Osteoblast (primary cell): ENCODE data around the gene MAGOH. TPM values are rescaled to one million over a fixed set of nuclear protein-coding genes. Genes with fewer than 3 reads are reported as not detected.

ENCODE experiments used
- DNase-seq: peaks from one replicate; pipeline ENCODE4 v3.0.0; 2011; ENCODE audit warnings: low spot score, mixed read lengths; ENCODE audit not compliant: insufficient read length; ENCODE audit errors: missing footprints
- H2AFZ ChIP-seq: 2 replicates; pipeline ENCODE4 v1.6.0; 2011; ENCODE audit warnings: mild to moderate bottlenecking, low read length
- H3K27ac ChIP-seq: 2 replicates; pipeline ENCODE4 v1.5.1; 2011; ENCODE audit warnings: mild to moderate bottlenecking, low read depth, low read length, moderate library complexity
- H3K27me3 ChIP-seq: 2 replicates; pipeline ENCODE4 v1.6.0; 2012; ENCODE audit warnings: mild to moderate bottlenecking, control low read depth, inconsistent platforms, low read length, moderate library complexity; ENCODE audit not compliant: insufficient read depth
- H3K36me3 ChIP-seq: 2 replicates; pipeline ENCODE4 v1.5.1; 2011; ENCODE audit warnings: mild to moderate bottlenecking, low read length, control low read depth, moderate library complexity; ENCODE audit not compliant: insufficient read depth
- H3K4me1 ChIP-seq: 2 replicates; pipeline ENCODE4 v1.5.1; 2011; ENCODE audit warnings: mild to moderate bottlenecking, low read length, control low read depth, moderate library complexity; ENCODE audit not compliant: insufficient read depth
- H3K4me2 ChIP-seq: 2 replicates; pipeline ENCODE4 v1.6.0; 2011; ENCODE audit warnings: mild to moderate bottlenecking, low read length; ENCODE audit not compliant: insufficient read depth
- H3K4me3 ChIP-seq: fragments of 200-600 bp; sonication (generic); 3 replicates; pipeline ENCODE4 v1.5.1; 2012; ENCODE audit warnings: mild to moderate bottlenecking, low read length, inconsistent platforms; ENCODE audit not compliant: insufficient read depth
- H3K79me2 ChIP-seq: 2 replicates; pipeline ENCODE4 v1.6.0; 2012; ENCODE audit warnings: mild to moderate bottlenecking, low read length, control low read depth, inconsistent platforms; ENCODE audit not compliant: insufficient read depth
- H3K9me3 ChIP-seq: 2 replicates; pipeline ENCODE4 v1.5.1; 2011; ENCODE audit warnings: low read depth, low read length, control low read depth
- H4K20me1 ChIP-seq: 2 replicates; pipeline ENCODE4 v1.6.0; 2012; ENCODE audit warnings: mild to moderate bottlenecking, low read length, control low read depth; ENCODE audit not compliant: insufficient read depth
- total RNA-seq: library from RNA; depleted of rRNA; stranded (reverse); fragments of >200 nt; gene quantifications from 2 replicates; pipeline ENCODE4 v1.2.3, GENCODE V29; 2012
- TF ChIP-seq, protein P1 (sequence below): IDR thresholded peaks from 2 replicates; pipeline ENCODE4 v1.5.1; 2011; ENCODE audit warnings: mild to moderate bottlenecking, low read depth, low read length, moderate library complexity; ENCODE audit errors: extremely low read depth

Gene MAGOH
- total RNA-seq, 1 donor = 22.8 TPM

GRCh38 chr1:53279296-53280200, 41.2 kb upstream of the MAGOH start:
- no peaks in the 10 kb centered on the region for H3K36me3 ChIP-seq
- H3K27me3 ChIP-seq = no peaks in the 10 kb centered on the region
- H3K9me3 ChIP-seq = no peaks in the 10 kb centered on the region
- TF ChIP-seq, protein P1, sequence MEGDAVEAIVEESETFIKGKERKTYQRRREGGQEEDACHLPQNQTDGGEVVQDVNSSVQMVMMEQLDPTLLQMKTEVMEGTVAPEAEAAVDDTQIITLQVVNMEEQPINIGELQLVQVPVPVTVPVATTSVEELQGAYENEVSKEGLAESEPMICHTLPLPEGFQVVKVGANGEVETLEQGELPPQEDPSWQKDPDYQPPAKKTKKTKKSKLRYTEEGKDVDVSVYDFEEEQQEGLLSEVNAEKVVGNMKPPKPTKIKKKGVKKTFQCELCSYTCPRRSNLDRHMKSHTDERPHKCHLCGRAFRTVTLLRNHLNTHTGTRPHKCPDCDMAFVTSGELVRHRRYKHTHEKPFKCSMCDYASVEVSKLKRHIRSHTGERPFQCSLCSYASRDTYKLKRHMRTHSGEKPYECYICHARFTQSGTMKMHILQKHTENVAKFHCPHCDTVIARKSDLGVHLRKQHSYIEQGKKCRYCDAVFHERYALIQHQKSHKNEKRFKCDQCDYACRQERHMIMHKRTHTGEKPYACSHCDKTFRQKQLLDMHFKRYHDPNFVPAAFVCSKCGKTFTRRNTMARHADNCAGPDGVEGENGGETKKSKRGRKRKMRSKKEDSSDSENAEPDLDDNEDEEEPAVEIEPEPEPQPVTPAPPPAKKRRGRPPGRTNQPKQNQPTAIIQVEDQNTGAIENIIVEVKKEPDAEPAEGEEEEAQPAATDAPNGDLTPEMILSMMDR = no peak
- DNase-seq = peak; percentile 75
- H3K4me2 ChIP-seq = no peak overlapping the region
- no peak overlapping the region for H2AFZ ChIP-seq
- no peak overlapping the region for H3K27ac ChIP-seq
- H4K20me1 ChIP-seq = peaks cover 4% of the 10 kb centered on the region
- H3K79me2 ChIP-seq = no peaks in the 10 kb centered on the region
- H3K4me3 ChIP-seq = no peak overlapping the region
- H3K4me1 ChIP-seq = peaks cover 11% of the 10 kb centered on the region

DNA sequence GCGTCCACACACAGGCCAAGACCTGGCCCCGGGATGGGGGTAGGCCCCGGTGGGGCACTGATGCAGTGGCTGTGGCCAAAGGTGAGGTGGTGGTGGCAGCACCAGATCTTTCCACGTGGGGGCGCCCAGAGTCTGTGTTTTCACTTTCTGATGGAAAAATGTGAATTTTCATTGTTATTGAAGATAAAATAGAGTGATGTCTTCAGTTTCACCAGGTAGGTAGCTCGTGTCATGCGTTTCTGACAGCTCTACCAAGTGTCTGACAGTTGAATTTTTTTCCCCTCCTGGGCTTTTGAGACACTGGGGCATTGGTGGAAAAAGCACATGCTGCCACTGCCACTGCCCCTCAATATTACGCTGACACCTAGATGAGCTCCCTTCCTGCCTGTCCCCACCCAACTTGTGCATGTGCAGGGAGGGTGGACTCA, 40.0 kb upstream of the MAGOH start:
- Histone ChIP-seq H3K36me3 (no peaks in the 10 kb centered on the region), H3K4me1 (peaks cover 11% of the 10 kb centered on the region), H3K27me3 (no peaks in the 10 kb centered on the region), H3K9me3 (no peaks in the 10 kb centered on the region), H3K4me3 (no peak overlapping the region), H4K20me1 (peaks cover 4% of the 10 kb centered on the region), H3K27ac (no peak overlapping the region), H3K79me2 (no peaks in the 10 kb centered on the region), H3K4me2 (no peak overlapping the region), H2AFZ (no peak overlapping the region)
- DNase-seq = peak; percentile 99
- TF ChIP-seq, protein P1 = peak; percentile 90

- H3K9me3 ChIP-seq = no peaks in the 10 kb centered on the region
- TF ChIP-seq, protein P1 = no peak
- no peak overlapping the region for H3K4me2 ChIP-seq
- H4K20me1 ChIP-seq = peaks cover 4% of the 10 kb centered on the region
- H3K4me1 ChIP-seq = peaks cover 9% of the 10 kb centered on the region
- peak; percentile 74 for DNase-seq
- no peaks in the 10 kb centered on the region for H3K79me2 ChIP-seq
- H3K4me3 ChIP-seq = no peak overlapping the region
- no peak overlapping the region for H3K27ac ChIP-seq
- H3K36me3 ChIP-seq = no peaks in the 10 kb centered on the region
- H2AFZ ChIP-seq = no peak overlapping the region
- no peaks in the 10 kb centered on the region for H3K27me3 ChIP-seq
Observed at GRCh38 chr1:53277326-53277725, 39.0 kb upstream of the MAGOH start.

GRCh38 chr1:53276902-53277281, 38.6 kb upstream of the MAGOH start:
- H3K4me2 ChIP-seq = no peak overlapping the region
- peaks cover 5% of the 10 kb centered on the region for H3K4me1 ChIP-seq
- TF ChIP-seq, protein P1 = no peak
- H2AFZ ChIP-seq = no peak overlapping the region
- H3K79me2 ChIP-seq = no peaks in the 10 kb centered on the region
- H4K20me1 ChIP-seq = peaks cover 4% of the 10 kb centered on the region
- no peaks in the 10 kb centered on the region for H3K36me3 ChIP-seq
- H3K27me3 ChIP-seq = no peaks in the 10 kb centered on the region
- no peak overlapping the region for H3K27ac ChIP-seq
- peak; percentile 21 for DNase-seq
- no peaks in the 10 kb centered on the region for H3K9me3 ChIP-seq
- H3K4me3 ChIP-seq = no peak overlapping the region
